Measurements from ENCODE around the gene ZRANB3.

Gene ZRANB3

GRCh38 chr2:135151615-135152014 lies 379.4 kb downstream of the ZRANB3 start:
- DNase-seq (ENCODE audit: low spot score), result no peak
- no peak for TF ChIP-seq CTCF (IDR thresholded peaks at IDR 0.05; ENCODE audit: borderline replicate concordance, control extremely low read depth, extremely low read depth, insufficient read depth, missing control alignments)
- in situ Hi-C loops (cut with MboI; ENCODE audit: low sequenced_read_pairs, unreplicated experiment), result no loop called here

GRCh38 chr2:135150725-135151124 lies 380.3 kb downstream of the ZRANB3 start:
- no peak for TF ChIP-seq CTCF (IDR thresholded peaks at IDR 0.05; ENCODE audit: borderline replicate concordance, control extremely low read depth, extremely low read depth, insufficient read depth, missing control alignments)
- DNase-seq (ENCODE audit: low spot score), result no peak
- in situ Hi-C loops (cut with MboI; ENCODE audit: low sequenced_read_pairs, unreplicated experiment), result no loop called here

GRCh38 chr2:135149251-135149650 lies 381.8 kb downstream of the ZRANB3 start:
- TF ChIP-seq CTCF (IDR thresholded peaks at IDR 0.05; ENCODE audit: borderline replicate concordance, control extremely low read depth, extremely low read depth, insufficient read depth, missing control alignments), result no peak
- in situ Hi-C loops (cut with MboI; ENCODE audit: low sequenced_read_pairs, unreplicated experiment), result no loop called here
- no peak for DNase-seq (ENCODE audit: low spot score)

- no peak for DNase-seq (ENCODE audit: low spot score)
- no peak for TF ChIP-seq CTCF (IDR thresholded peaks at IDR 0.05; ENCODE audit: borderline replicate concordance, control extremely low read depth, extremely low read depth, insufficient read depth, missing control alignments)
- in situ Hi-C loops (cut with MboI; ENCODE audit: low sequenced_read_pairs, unreplicated experiment), result no loop called here
Measured at GRCh38 chr2:135144343-135144742, 386.7 kb downstream of the ZRANB3 start.

- no peak for DNase-seq (ENCODE audit: low spot score)
- in situ Hi-C loops (cut with MboI; ENCODE audit: low sequenced_read_pairs, unreplicated experiment), result no loop called here
- TF ChIP-seq CTCF (IDR thresholded peaks at IDR 0.05; ENCODE audit: borderline replicate concordance, control extremely low read depth, extremely low read depth, insufficient read depth, missing control alignments), result no peak
Measured at GRCh38 chr2:135142323-135142722, 388.7 kb downstream of the ZRANB3 start.

- DNase-seq (ENCODE audit: low spot score), result no peak
- TF ChIP-seq CTCF (IDR thresholded peaks at IDR 0.05; ENCODE audit: borderline replicate concordance, control extremely low read depth, extremely low read depth, insufficient read depth, missing control alignments), result no peak
- in situ Hi-C loops (cut with MboI; ENCODE audit: low sequenced_read_pairs, unreplicated experiment), result no loop called here
Measured at GRCh38 chr2:135140606-135141005, 390.4 kb downstream of the ZRANB3 start.

- in situ Hi-C loops (cut with MboI; ENCODE audit: low sequenced_read_pairs, unreplicated experiment), result no loop called here
- no peak for DNase-seq (ENCODE audit: low spot score)
- TF ChIP-seq CTCF (IDR thresholded peaks at IDR 0.05; ENCODE audit: borderline replicate concordance, control extremely low read depth, extremely low read depth, insufficient read depth, missing control alignments), result no peak
Measured at GRCh38 chr2:135132314-135132713, 398.7 kb downstream of the ZRANB3 start.
